CD4-positive, alpha-beta T cell treated with Interleukin-21 for 1 hour (primary cell): Measurements from ENCODE around the gene CTU2.
A peak's percentile ranks its signal among the peaks of the same experiment; 100 is the strongest.

Experiments
- DNase-seq: peaks from one replicate; pipeline ENCODE4 v3.0.0-alpha.2; 2020

The CTU2 gene

GRCh38 chr16:88681709-88682451 is 24.4 kb upstream of the CTU2 start:
- DNase-seq: peak; percentile 58

- no peak for DNase-seq
Observed at GRCh38 chr16:88684569-88685155, 21.6 kb upstream of the CTU2 start.

GRCh38 chr16:88685156-88686061 is 20.9 kb upstream of the CTU2 start:
- peak; percentile 62 for DNase-seq

- no peak for DNase-seq
Observed at GRCh38 chr16:88686062-88686438, 20.3 kb upstream of the CTU2 start.

GRCh38 chr16:88686439-88687253 is 19.7 kb upstream of the CTU2 start, which contains the start of gene SNAI3:
Gene SNAI3 (minus strand): TSS chr16:88686507. CDS start chr16:88686406, 101 bp downstream.
- peak; percentile 87 for DNase-seq

GRCh38 chr16:88687254-88687576 is 19.1 kb upstream of the CTU2 start:
- DNase-seq: no peak

GRCh38 chr16:88687676-88688012 is 18.7 kb upstream of the CTU2 start:
- no peak for DNase-seq

- no peak for DNase-seq
Observed at GRCh38 chr16:88688013-88688778, 18.1 kb upstream of the CTU2 start.

GRCh38 chr16:88690341-88691128 is 15.8 kb upstream of the CTU2 start:
- DNase-seq: no peak

- DNase-seq: no peak
Observed at GRCh38 chr16:88691129-88691813, 15.0 kb upstream of the CTU2 start.

- peak; percentile 46 for DNase-seq
Observed at GRCh38 chr16:88691924-88692560, 14.3 kb upstream of the CTU2 start.

GRCh38 chr16:88692861-88693260 is 13.4 kb upstream of the CTU2 start:
- no peak for DNase-seq

GRCh38 chr16:88693420-88694177 is 12.7 kb upstream of the CTU2 start:
- DNase-seq: no peak

GRCh38 chr16:88694221-88695087 is 11.8 kb upstream of the CTU2 start:
- no peak for DNase-seq

GRCh38 chr16:88695218-88695617 is 11.1 kb upstream of the CTU2 start:
- DNase-seq: no peak

- no peak for DNase-seq
Observed at GRCh38 chr16:88695753-88696152, 10.6 kb upstream of the CTU2 start.

- DNase-seq: no peak
Observed at GRCh38 chr16:88696441-88696840, 9.9 kb upstream of the CTU2 start.

GRCh38 chr16:88697116-88697830 is 9.0 kb upstream of the CTU2 start:
- DNase-seq: no peak
